ENCODE data around the gene MYO7A. TPM values are rescaled to one million over a fixed set of nuclear protein-coding genes. Genes with fewer than 3 reads are reported as not detected.

The MYO7A gene
- total and polyA plus RNA-seq, 2 donors (not counting 1 experiment from before 2014, with no cell fraction given), result 0.03 to 0.07 TPM

DNA sequence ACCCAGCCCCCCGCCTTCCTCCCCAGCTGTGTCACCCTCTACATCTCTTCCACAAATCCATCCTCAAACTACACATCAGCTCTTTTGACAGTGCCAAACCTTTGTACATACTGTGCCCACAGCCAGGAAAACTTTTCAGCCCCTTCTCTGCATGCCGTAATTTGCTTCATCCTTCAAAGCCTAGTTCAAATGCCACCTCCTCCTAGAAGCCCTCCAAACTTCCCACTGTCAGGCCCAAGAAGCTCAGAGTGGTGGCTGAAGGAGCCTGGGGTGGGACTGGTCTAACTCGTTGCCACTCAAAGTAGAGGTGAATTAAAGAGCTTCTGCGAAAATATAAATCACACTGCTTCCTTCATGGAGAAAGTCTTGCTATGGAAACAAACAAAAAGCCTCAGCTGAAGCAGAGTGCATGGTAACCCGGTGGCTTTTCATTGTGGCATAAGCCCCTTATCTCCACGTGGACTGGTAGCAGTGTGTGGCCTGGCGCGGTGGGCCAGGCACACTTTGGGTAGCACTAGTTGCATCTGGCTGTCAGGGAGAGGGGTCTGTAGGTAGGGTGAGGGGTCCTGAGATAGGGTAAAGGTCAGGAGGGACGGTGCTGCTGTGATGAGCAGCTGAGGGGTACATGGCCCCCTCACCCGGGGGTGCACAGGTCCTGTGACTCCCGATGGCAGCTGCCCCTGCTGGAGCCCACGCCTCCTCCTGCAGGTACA, 76.9 kb downstream of the MYO7A start:
- ATAC-seq (ENCODE audit: low read depth) (no peak), DNase-seq (no peak)
- POLR2A ChIA-PET, result no interaction called here
- no peak overlapping the region for H3K4me3 Mint-ChIP-seq
- 91% methylated on average over 11 of the region's 12 CpGs for WGBS (ENCODE audit: insufficient coverage)
- no peak overlapping the region for H3K27ac Mint-ChIP-seq
- no peaks in the 10 kb centered on the region for H3K27me3 ChIP-seq (replicated peaks in 1 of 4; ENCODE audit: control extremely low read depth in 1 of 4, control insufficient read depth in 3 of 4, insufficient read depth in 4 of 4, low read length in 3 of 4)
- no peak overlapping the region for H3K4me2 ChIP-seq (replicated peaks; ENCODE audit: low read depth, low read length, poor library complexity, severe bottlenecking)
- CTCF ChIA-PET, result no interaction called here
- H3K9ac ChIP-seq (ENCODE audit: low read length), result no peak overlapping the region
- no peaks in the 10 kb centered on the region for H3K79me2 ChIP-seq (ENCODE audit: control insufficient read depth, insufficient read depth, low read length)
- H2AFZ ChIP-seq (ENCODE audit: insufficient read depth, low read depth, low read length, poor library complexity, severe bottlenecking), result no peak overlapping the region
- H3K36me3 ChIP-seq (replicated peaks in 1 of 2; ENCODE audit: control extremely low read depth in 1 of 2, control insufficient read depth in 1 of 2, extremely low read depth in 1 of 2, insufficient read depth in 2 of 2, low read length in 1 of 2), result no peaks in the 10 kb centered on the region
- H3K9me3 Mint-ChIP-seq (ENCODE audit: insufficient read depth), result no peaks in the 10 kb centered on the region
- H3K4me1 ChIP-seq (ENCODE audit: control insufficient read depth in 2 of 2, insufficient read depth in 2 of 2, low read length in 2 of 2), result no peaks in the 10 kb centered on the region
- no peaks in the 10 kb centered on the region for H3K9me3 ChIP-seq (ENCODE audit: control extremely low read depth in 1 of 3, control insufficient read depth in 2 of 3, insufficient read depth in 1 of 3, low read length in 2 of 3)
- no peaks in the 10 kb centered on the region for H3K4me1 Mint-ChIP-seq
- H3K4me3 ChIP-seq (ENCODE audit: control extremely low read depth in 1 of 5, extremely low read depth in 1 of 5, insufficient read depth in 1 of 5, low read depth in 2 of 5, low read length in 4 of 5), result no peak overlapping the region
- no peak overlapping the region for H3K27ac ChIP-seq (ENCODE audit: low read length in 2 of 2)
- H3K27me3 Mint-ChIP-seq, result no peaks in the 10 kb centered on the region
- intact Hi-C loops (cut with micrococcal nuclease), result no loop called here
- H4K20me1 ChIP-seq (ENCODE audit: control insufficient read depth, insufficient read depth, low read length, poor library complexity, severe bottlenecking), result no peaks in the 10 kb centered on the region
- TF ChIP-seq EZH2 (IDR thresholded peaks at IDR 0.05; ENCODE audit: borderline replicate concordance, insufficient read depth, low read depth, low read length, poor library complexity, severe bottlenecking), result no peak
- TF ChIP-seq, protein P1, sequence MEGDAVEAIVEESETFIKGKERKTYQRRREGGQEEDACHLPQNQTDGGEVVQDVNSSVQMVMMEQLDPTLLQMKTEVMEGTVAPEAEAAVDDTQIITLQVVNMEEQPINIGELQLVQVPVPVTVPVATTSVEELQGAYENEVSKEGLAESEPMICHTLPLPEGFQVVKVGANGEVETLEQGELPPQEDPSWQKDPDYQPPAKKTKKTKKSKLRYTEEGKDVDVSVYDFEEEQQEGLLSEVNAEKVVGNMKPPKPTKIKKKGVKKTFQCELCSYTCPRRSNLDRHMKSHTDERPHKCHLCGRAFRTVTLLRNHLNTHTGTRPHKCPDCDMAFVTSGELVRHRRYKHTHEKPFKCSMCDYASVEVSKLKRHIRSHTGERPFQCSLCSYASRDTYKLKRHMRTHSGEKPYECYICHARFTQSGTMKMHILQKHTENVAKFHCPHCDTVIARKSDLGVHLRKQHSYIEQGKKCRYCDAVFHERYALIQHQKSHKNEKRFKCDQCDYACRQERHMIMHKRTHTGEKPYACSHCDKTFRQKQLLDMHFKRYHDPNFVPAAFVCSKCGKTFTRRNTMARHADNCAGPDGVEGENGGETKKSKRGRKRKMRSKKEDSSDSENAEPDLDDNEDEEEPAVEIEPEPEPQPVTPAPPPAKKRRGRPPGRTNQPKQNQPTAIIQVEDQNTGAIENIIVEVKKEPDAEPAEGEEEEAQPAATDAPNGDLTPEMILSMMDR (IDR thresholded peaks at IDR 0.05), result no peak

DNA sequence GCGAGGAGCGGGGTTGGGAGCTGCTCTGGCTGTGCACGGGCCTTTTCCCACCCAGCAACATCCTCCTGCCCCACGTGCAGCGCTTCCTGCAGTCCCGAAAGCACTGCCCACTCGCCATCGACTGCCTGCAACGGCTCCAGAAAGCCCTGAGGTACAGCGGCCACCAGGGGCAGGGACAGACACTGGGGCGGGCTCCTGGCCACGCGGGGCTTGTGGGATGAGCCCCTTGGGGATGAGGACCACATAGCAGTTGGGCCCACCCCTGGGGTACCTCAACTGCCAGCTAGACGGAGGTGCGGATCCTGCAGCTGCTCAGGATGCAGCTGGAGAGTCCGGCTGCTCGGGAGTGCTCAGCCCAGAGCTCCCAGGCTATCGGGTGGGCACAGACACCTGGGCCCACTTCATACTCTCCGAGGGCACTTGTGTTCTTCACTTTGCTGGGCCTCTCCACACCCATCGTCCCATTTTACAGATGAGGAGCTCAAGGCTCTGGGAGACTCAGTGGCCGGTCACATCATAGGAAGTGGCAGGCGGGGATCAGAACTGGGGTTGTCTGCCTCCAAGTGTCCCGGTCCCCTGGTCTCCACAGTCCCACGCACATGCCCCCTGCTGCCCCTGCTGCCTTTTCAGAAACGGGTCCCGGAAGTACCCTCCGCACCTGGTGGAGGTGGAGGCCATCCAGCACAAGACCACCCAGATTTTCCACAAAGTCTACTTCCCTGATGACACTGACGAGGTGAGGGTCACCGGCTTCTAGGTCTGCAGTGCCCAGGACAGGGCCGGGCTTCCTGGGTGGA, 77.6 kb downstream of the MYO7A start:
- H3K79me2 ChIP-seq (ENCODE audit: control insufficient read depth, insufficient read depth, low read length), result no peaks in the 10 kb centered on the region
- POLR2A ChIA-PET, result no interaction called here
- Mint-ChIP-seq H3K27ac (no peak overlapping the region), H3K27me3 (no peaks in the 10 kb centered on the region), H3K9me3 (ENCODE audit: insufficient read depth) (no peaks in the 10 kb centered on the region), H3K4me3 (no peak overlapping the region), H3K4me1 (no peaks in the 10 kb centered on the region)
- H2AFZ ChIP-seq (ENCODE audit: insufficient read depth, low read depth, low read length, poor library complexity, severe bottlenecking), result no peak overlapping the region
- ATAC-seq (ENCODE audit: low read depth) (no peak), DNase-seq (no peak)
- no peaks in the 10 kb centered on the region for H3K4me1 ChIP-seq (ENCODE audit: control insufficient read depth in 2 of 2, insufficient read depth in 2 of 2, low read length in 2 of 2)
- no peaks in the 10 kb centered on the region for H3K27me3 ChIP-seq (replicated peaks in 1 of 4; ENCODE audit: control extremely low read depth in 1 of 4, control insufficient read depth in 3 of 4, insufficient read depth in 4 of 4, low read length in 3 of 4)
- CTCF ChIA-PET, result no interaction called here
- WGBS (ENCODE audit: insufficient coverage), result 64% methylated on average over 30 of the region's 30 CpGs
- no peaks in the 10 kb centered on the region for H4K20me1 ChIP-seq (ENCODE audit: control insufficient read depth, insufficient read depth, low read length, poor library complexity, severe bottlenecking)
- H3K36me3 ChIP-seq (replicated peaks in 1 of 2; ENCODE audit: control extremely low read depth in 1 of 2, control insufficient read depth in 1 of 2, extremely low read depth in 1 of 2, insufficient read depth in 2 of 2, low read length in 1 of 2), result no peaks in the 10 kb centered on the region
- intact Hi-C loops (cut with micrococcal nuclease), result no loop called here
- TF ChIP-seq EZH2 (IDR thresholded peaks at IDR 0.05; ENCODE audit: borderline replicate concordance, insufficient read depth, low read depth, low read length, poor library complexity, severe bottlenecking), result no peak
- TF ChIP-seq, protein P1 (IDR thresholded peaks at IDR 0.05), result no peak
- H3K4me2 ChIP-seq (replicated peaks; ENCODE audit: low read depth, low read length, poor library complexity, severe bottlenecking), result no peak overlapping the region
- H3K9me3 ChIP-seq (ENCODE audit: control extremely low read depth in 1 of 3, control insufficient read depth in 2 of 3, insufficient read depth in 1 of 3, low read length in 2 of 3), result no peaks in the 10 kb centered on the region
- no peak overlapping the region for H3K27ac ChIP-seq (ENCODE audit: low read length in 2 of 2)
- H3K9ac ChIP-seq (ENCODE audit: low read length), result no peak overlapping the region
- H3K4me3 ChIP-seq (ENCODE audit: control extremely low read depth in 1 of 5, extremely low read depth in 1 of 5, insufficient read depth in 1 of 5, low read depth in 2 of 5, low read length in 4 of 5), result no peak overlapping the region
